Posterior cingulate gyrus (tissue), 11 donors: ENCODE measurements around the gene TMEM74B.
A peak's percentile ranks its signal among the peaks of the same experiment; 100 is the strongest.

Experiments
- DNase-seq, 10 donors: peaks; one replicate each; pipeline versions ENCODE4 v3.0.0 to v3.0.0-alpha.2; 2020 to 2021; ENCODE audit warnings: mixed read lengths in 3 of 10
- intact Hi-C: fragments of 100-400 bp; cut with DNase I; formaldehyde crosslinking; loops from one replicate; pipeline ENCODE4 v1.15.1; 2023

Gene TMEM74B

GRCh38 chr20:1184260-1184637, 532 bp downstream of the TMEM74B start:
- intact Hi-C loops: no loop called here
- no peak for DNase-seq

- DNase-seq: no peak
- intact Hi-C loops: no loop called here
Measured at GRCh38 chr20:1183153-1183552, 1.6 kb downstream of the TMEM74B start.

- no peak for DNase-seq
- intact Hi-C loops: no loop called here
Measured at GRCh38 chr20:1182106-1182505, 2.7 kb downstream of the TMEM74B start.

GRCh38 chr20:1180949-1181348, 3.8 kb downstream of the TMEM74B start:
- intact Hi-C loops: no loop called here
- DNase-seq: peak in 1 of 10 donors; percentile 72

- intact Hi-C loops: no loop called here
- no peak for DNase-seq
Measured at GRCh38 chr20:1178623-1179022, 6.2 kb downstream of the TMEM74B start.

- intact Hi-C loops: no loop called here
- no peak for DNase-seq
Measured at GRCh38 chr20:1178103-1178502, 6.7 kb downstream of the TMEM74B start.

- intact Hi-C loops: no loop called here
- no peak for DNase-seq
Measured at GRCh38 chr20:1177680-1178079, 7.1 kb downstream of the TMEM74B start.

GRCh38 chr20:1174787-1175186, 10.0 kb downstream of the TMEM74B start:
- intact Hi-C loops: no loop called here
- DNase-seq: no peak

GRCh38 chr20:1173698-1174097, 11.1 kb downstream of the TMEM74B start:
- DNase-seq: no peak

GRCh38 chr20:1171461-1172093, 13.2 kb downstream of the TMEM74B start:
- intact Hi-C loops: no loop called here
- no peak for DNase-seq

More at GRCh38 chr20:1173698-1174097, 11.1 kb downstream of the TMEM74B start:
- intact Hi-C loops: no loop called here

GRCh38 chr20:1169224-1169623, 15.6 kb downstream of the TMEM74B start:
- intact Hi-C loops: no loop called here
- DNase-seq: no peak

GRCh38 chr20:1166948-1167720, 17.6 kb downstream of the TMEM74B start:
- intact Hi-C loops: no loop called here
- no peak for DNase-seq

- intact Hi-C loops: no loop called here
- DNase-seq: no peak
Measured at GRCh38 chr20:1165941-1166340, 18.8 kb downstream of the TMEM74B start.

- DNase-seq: no peak
- intact Hi-C loops: no loop called here
Measured at GRCh38 chr20:1165521-1165920, 19.3 kb downstream of the TMEM74B start.

GRCh38 chr20:1164871-1165270, 19.9 kb downstream of the TMEM74B start:
- intact Hi-C loops: no loop called here
- no peak for DNase-seq

- intact Hi-C loops: no loop called here
- no peak for DNase-seq
Measured at GRCh38 chr20:1163653-1164052, 21.1 kb downstream of the TMEM74B start.

- no peak for DNase-seq
- intact Hi-C loops: no loop called here
Measured at GRCh38 chr20:1163105-1163504, 21.7 kb downstream of the TMEM74B start.

- intact Hi-C loops: no loop called here
- DNase-seq: no peak
Measured at GRCh38 chr20:1160991-1161390, 23.8 kb downstream of the TMEM74B start.

- intact Hi-C loops: no loop called here
- no peak for DNase-seq
Measured at GRCh38 chr20:1160496-1160895, 24.3 kb downstream of the TMEM74B start.

GRCh38 chr20:1155342-1155741, 29.4 kb downstream of the TMEM74B start:
- DNase-seq: no peak
- intact Hi-C loops: no loop called here

- intact Hi-C loops: no loop called here
- no peak for DNase-seq
Measured at GRCh38 chr20:1154691-1155090, 30.1 kb downstream of the TMEM74B start.

GRCh38 chr20:1154226-1154625, 30.6 kb downstream of the TMEM74B start:
- intact Hi-C loops: no loop called here
- no peak for DNase-seq
